ENCODE measurements around the gene ULBP3. TPM values are rescaled to one million over a fixed set of nuclear protein-coding genes. Genes with fewer than 3 reads are reported as not detected.

ULBP3 gene
- total and polyA plus RNA-seq, 2 of the 4 experiments (the other 2 are of a cell fraction), result 11.1 to 35.1 TPM

- peak; percentile 45 for DNase-seq
- no TSS peak for BruUV-seq (replicated peaks)
- ChIA-PET CTCF (interaction anchor here (0.8 kb wide), 1 partner anchor 9 kb away, joined by 3 read pairs; no protein-coding TSS in a partner anchor), POLR2A (ENCODE audit: unreplicated experiment) (no interaction called here)
- Histone ChIP-seq H2BK5ac (ENCODE audit: low read depth, low read length, poor library complexity, severe bottlenecking) (no peak within 1 kb of the TSS), H3K9ac (ENCODE audit: low read depth, low read length) (no peak within 1 kb of the TSS), H3K9me1 (ENCODE audit: insufficient read depth, low read length) (no peaks in the 10 kb centered on the region), H2AK9ac (replicated peaks; ENCODE audit: low read depth, low read length, poor library complexity) (peak within 1 kb of the TSS; percentile 68), H3K9me3 (ENCODE audit: control insufficient read depth, insufficient read depth, low read length) (no peaks in the 10 kb centered on the region), H3K4me2 (ENCODE audit: low read depth, low read length) (peak within 1 kb of the TSS; percentile 89), H3K79me1 (ENCODE audit: low read depth in 1 of 2, low read length in 2 of 2) (no peaks in the 10 kb centered on the region), H3K4me3 (ENCODE audit: insufficient read depth, low read depth, low read length) (peak within 1 kb of the TSS; percentile 15; the same call in 1 of the 2 replicates), H3K4ac (ENCODE audit: low read depth, low read length) (no peak within 1 kb of the TSS), H2AFZ (replicated peaks; ENCODE audit: low read length, poor library complexity) (peak within 1 kb of the TSS; percentile 60), H3K23ac (ENCODE audit: low read depth, low read length) (no peak within 1 kb of the TSS), H3K27me3 (ENCODE audit: control insufficient read depth, insufficient read depth, low read length) (peaks cover 68% of the 10 kb centered on the region), H3K18ac (ENCODE audit: low read depth, low read length) (no peak within 1 kb of the TSS), H3K4me1 (ENCODE audit: control insufficient read depth, insufficient read depth, low read length) (peaks cover 3% of the 10 kb centered on the region; the same call in 1 of the 2 replicates), H2BK15ac (ENCODE audit: low read depth, low read length) (no peak within 1 kb of the TSS), H2BK120ac (ENCODE audit: low read depth, low read length) (no peak within 1 kb of the TSS), H4K91ac (ENCODE audit: insufficient read depth, low read depth, low read length) (no peak within 1 kb of the TSS), H4K8ac (ENCODE audit: low read depth in 2 of 2, low read length in 2 of 2) (no peak within 1 kb of the TSS), H2AK5ac (ENCODE audit: low read depth, low read length) (no peak within 1 kb of the TSS), H3K14ac (replicated peaks; ENCODE audit: low read depth, low read length) (no peak within 1 kb of the TSS), H3K27ac (ENCODE audit: insufficient read depth, low read length) (no peak within 1 kb of the TSS), H4K5ac (ENCODE audit: low read depth, low read length) (no peak within 1 kb of the TSS), H3K56ac (ENCODE audit: extremely low read depth, insufficient read depth, low read length) (no peak within 1 kb of the TSS), H3K36me3 (ENCODE audit: control insufficient read depth, insufficient read depth, low read length) (no peaks in the 10 kb centered on the region), H4K20me1 (ENCODE audit: insufficient read depth, low read length) (no peaks in the 10 kb centered on the region), H2BK20ac (ENCODE audit: low read depth, low read length) (no peak within 1 kb of the TSS)
- dilution Hi-C loops (cut with HindIII; ENCODE audit: low sequenced_read_pairs, unreplicated experiment) (no loop called here), in situ Hi-C loops (cut with MboI; ENCODE audit: low sequenced_read_pairs) (no loop called here), intact Hi-C loops (cut with micrococcal nuclease) (no loop called here)
- whole genome bisulfite sequencing, 2 experiments (ENCODE audit: extremely low coverage in 2 of 2, insufficient read length in 1 of 2), result 8% methylated on average over 10 of the region's 36 CpGs; no CpG with 5 or more reads in 1 of the 2 experiments
- TF ChIP-seq CTCF (conservative IDR thresholded peaks at IDR 0.05; ENCODE audit: low read depth, low read length), result no peak
- TF ChIP-seq FOS (IDR thresholded peaks at IDR 0.05; ENCODE audit: low read depth, low read length), result 0 out of 2 replicates have a peak, but pooled peaks have one; percentile 9
- no peak for TF ChIP-seq RFX5 (IDR thresholded peaks at IDR 0.05; ENCODE audit: low read depth, low read length)
- TF ChIP-seq CHD1 (IDR thresholded peaks at IDR 0.05; ENCODE audit: low read depth, low read length), result no peak
- TF ChIP-seq MAZ (IDR thresholded peaks at IDR 0.05; ENCODE audit: borderline replicate concordance, low read depth, low read length), result no peak
- TF ChIP-seq RAD21 (IDR thresholded peaks at IDR 0.05; ENCODE audit: low read length), result no peak
- TF ChIP-seq BHLHE40 (IDR thresholded peaks at IDR 0.05; ENCODE audit: low read depth, low read length), result no peak
- ATAC-seq (ENCODE audit: low read depth), result peak; percentile 78
Observed at GRCh38 chr6:150025201-150025917, 43.6 kb downstream of the ULBP3 start, which contains the start of gene RAET1L. Gene RAET1L, minus strand, starts transcription at chr6:150025532. Its CDS starts 61 bp downstream, at chr6:150025471.
